H1 (cell line): ENCODE measurements around the gene PRKCD. TPM values are rescaled to one million over a fixed set of nuclear protein-coding genes. Genes with fewer than 3 reads are reported as not detected.

ENCODE experiments used
- CTCF ChIA-PET: fragments of 300-600 bp; sonication (Branson Sonifier 250); formaldehyde crosslinking; loops from one replicate; lab custom pipeline; 2021; ENCODE audit not compliant: partially characterized antibody; lab: Charles Lee
- POLR2A ChIA-PET: fragments of 300-600 bp; sonication (Branson Sonifier 250); formaldehyde crosslinking; loops from one replicate; lab custom pipeline; 2021; ENCODE audit warnings: inconsistent platforms; ENCODE audit not compliant: partially characterized antibody; lab: Charles Lee
- DNase-seq, 2 experiments: peaks; one replicate each; pipeline versions ENCODE4 v3.0.0 to v3.0.0-alpha.2; 2010 to 2022; ENCODE audit warnings: low spot score in 2 of 2, low read depth in 1 of 2, mixed read lengths in 1 of 2
- FAIRE-seq: peaks from 2 replicates; lab custom pipeline; 2011; peaks lifted over from hg19 to GRCh38; lab: Jason Lieb, UNC
- H2AFZ ChIP-seq: 2 replicates; pipeline ENCODE4 v1.8.1; 2012; ENCODE audit warnings: low read length, inconsistent platforms
- H2AK5ac ChIP-seq: 2 replicates; pipeline ENCODE4 v1.6.1; 2013; ENCODE audit warnings: low read depth, low read length
- H2BK120ac ChIP-seq: replicated peaks from 2 replicates; pipeline ENCODE3; 2013; ENCODE audit warnings: low read depth, low read length, inconsistent platforms
- H2BK12ac ChIP-seq: 2 replicates; pipeline ENCODE4 v1.6.1; 2013; ENCODE audit warnings: low read depth, low read length
- H2BK15ac ChIP-seq: 2 replicates; pipeline ENCODE4 v1.6.1; 2013; ENCODE audit warnings: low read length
- H2BK20ac ChIP-seq: 2 replicates; pipeline ENCODE4 v1.6.1; 2013; ENCODE audit warnings: low read length
- H2BK5ac ChIP-seq: 2 replicates; pipeline ENCODE4 v1.6.1; 2013; ENCODE audit warnings: low read depth, low read length
- H3K14ac ChIP-seq: 2 replicates; pipeline ENCODE4 v1.6.1; 2013; ENCODE audit warnings: inconsistent platforms; ENCODE audit not compliant: insufficient read length
- H3K18ac ChIP-seq: 2 replicates; pipeline ENCODE4 v1.6.1; 2013; ENCODE audit warnings: low read length; ENCODE audit errors: extremely low read depth
- H3K23ac ChIP-seq: 2 replicates; pipeline ENCODE4 v1.6.1; 2013; ENCODE audit warnings: inconsistent platforms; ENCODE audit not compliant: insufficient read length
- H3K23me2 ChIP-seq: 2 replicates; pipeline ENCODE4 v1.6.1; 2013; ENCODE audit warnings: low read depth, low read length
- H3K27ac ChIP-seq: 2 replicates; pipeline ENCODE4 v1.6.1; 2011; ENCODE audit warnings: low read depth, low read length, inconsistent platforms
- H3K27me3 ChIP-seq, 4 experiments: replicated peaks in 1 of 4; 1 replicate in 1 of 4; 2 replicates in 3 of 4; pipeline versions ENCODE4 v1.6.1 to v1.8.1; 2011 to 2013; ENCODE audit warnings: low read length in 3 of 4, mild to moderate bottlenecking in 3 of 4, inconsistent platforms in 2 of 4, mixed read lengths in 2 of 4, moderate library complexity in 1 of 4; ENCODE audit not compliant: control insufficient read depth in 3 of 4, insufficient read depth in 3 of 4; ENCODE audit errors: extremely low read depth in 1 of 4
- H3K36me3 ChIP-seq, 4 experiments: 2 replicates each; pipeline versions ENCODE4 v1.6.1 to v1.8.1; 2011 to 2013; ENCODE audit warnings: mild to moderate bottlenecking in 4 of 4, low read length in 3 of 4, moderate library complexity in 2 of 4, control low read depth in 1 of 4, inconsistent platforms in 1 of 4; ENCODE audit not compliant: insufficient read depth in 4 of 4, control insufficient read depth in 2 of 4
- H3K4ac ChIP-seq: replicated peaks from 2 replicates; pipeline ENCODE3; 2013; ENCODE audit warnings: low read length, low read depth, mixed read lengths, inconsistent platforms; ENCODE audit not compliant: insufficient read length
- H3K4me1 ChIP-seq, 4 experiments: replicated peaks in 1 of 4; 1 replicate in 1 of 4; 2 replicates in 3 of 4; pipeline versions ENCODE4 v1.6.1 to v1.8.1; 2011 to 2013; ENCODE audit warnings: low read length in 3 of 4, inconsistent platforms in 2 of 4, mixed read lengths in 1 of 4; ENCODE audit not compliant: insufficient read depth in 4 of 4, control insufficient read depth in 3 of 4
- H3K4me2 ChIP-seq, 2 experiments: 2 replicates each; pipeline versions ENCODE4 v1.6.1 to v1.8.1; 2011 to 2013; ENCODE audit warnings: low read depth in 2 of 2, low read length in 2 of 2, control low read depth in 1 of 2, inconsistent platforms in 1 of 2, mild to moderate bottlenecking in 1 of 2; ENCODE audit not compliant: insufficient read depth in 1 of 2
- H3K4me3 ChIP-seq, 4 experiments: fragments of 200-600, 300-600 bp in 1 of 4; sonication (generic), shearing (Covaris generic), sonication (Bioruptor Twin) in 1 of 4; 2 replicates each; pipeline versions ENCODE4 v1.5.1 to v1.8.1; 2011 to 2016; ENCODE audit warnings: low read length in 4 of 4, low read depth in 3 of 4, control low read depth in 2 of 4, inconsistent platforms in 2 of 4, mild to moderate bottlenecking in 2 of 4, mixed read lengths in 1 of 4, moderate library complexity in 1 of 4; ENCODE audit not compliant: insufficient read depth in 2 of 4; ENCODE audit errors: extremely low read depth in 1 of 4
- H3K56ac ChIP-seq: replicated peaks from 2 replicates; pipeline ENCODE3; 2013; ENCODE audit warnings: low read depth, mild to moderate bottlenecking, mixed read lengths, low read length, inconsistent platforms; ENCODE audit not compliant: insufficient read length
- H3K79me1 ChIP-seq: 2 replicates; pipeline ENCODE4 v1.6.1; 2013; ENCODE audit warnings: low read depth, low read length, control low read depth
- H3K79me2 ChIP-seq, 2 experiments: 2 replicates each; pipeline versions ENCODE4 v1.6.1 to v1.8.1; 2012 to 2013; ENCODE audit warnings: low read length in 2 of 2, mild to moderate bottlenecking in 2 of 2, inconsistent platforms in 1 of 2; ENCODE audit not compliant: insufficient read depth in 2 of 2, control insufficient read depth in 1 of 2
- H3K9ac ChIP-seq, 4 experiments: replicated peaks in 1 of 4; 1 replicate in 1 of 4; 2 replicates in 3 of 4; pipeline versions ENCODE4 v1.6.1 to v1.8.1; 2011 to 2013; ENCODE audit warnings: low read depth in 3 of 4, low read length in 3 of 4, control low read depth in 2 of 4, mild to moderate bottlenecking in 2 of 4, moderate library complexity in 2 of 4, inconsistent platforms in 1 of 4; ENCODE audit errors: extremely low read depth in 1 of 4
- H3K9me3 ChIP-seq, 2 experiments: 2 replicates each; pipeline versions ENCODE4 v1.6.1 to v1.8.1; 2012 to 2013; ENCODE audit warnings: mild to moderate bottlenecking in 2 of 2, moderate library complexity in 2 of 2, control low read depth in 1 of 2, inconsistent platforms in 1 of 2, low read depth in 1 of 2, low read length in 1 of 2, mixed read lengths in 1 of 2; ENCODE audit not compliant: insufficient read depth in 2 of 2
- H4K20me1 ChIP-seq, 2 experiments: replicated peaks in 1 of 2; 2 replicates each; pipeline versions ENCODE3 to v1.8.1; 2011 to 2013; ENCODE audit warnings: inconsistent platforms in 2 of 2, low read length in 2 of 2, mild to moderate bottlenecking in 1 of 2; ENCODE audit not compliant: insufficient read depth in 2 of 2, control insufficient read depth in 1 of 2
- H4K5ac ChIP-seq: 2 replicates; pipeline ENCODE4 v1.6.1; 2013; ENCODE audit warnings: low read length, low read depth, mixed read lengths, inconsistent platforms; ENCODE audit not compliant: insufficient read length
- H4K8ac ChIP-seq: 2 replicates; pipeline ENCODE4 v1.8.0; 2013; ENCODE audit warnings: mild to moderate bottlenecking, moderate library complexity, low read length, inconsistent platforms; ENCODE audit not compliant: insufficient read depth; ENCODE audit errors: extremely low read depth
- H4K91ac ChIP-seq: replicated peaks from 2 replicates; pipeline ENCODE3; 2013; ENCODE audit warnings: low read length, mixed read lengths, inconsistent platforms; ENCODE audit not compliant: insufficient read length
- KDM5A ChIP-seq: fragments of 200-600 bp; IDR thresholded peaks from 2 replicates; pipeline ENCODE4 v1.7.1; 2012; ENCODE audit warnings: mild to moderate bottlenecking, low read length, inconsistent platforms, mixed read lengths
- POU5F1 ChIP-seq: IDR thresholded peaks from 2 replicates; pipeline ENCODE4 v1.6.1; 2011; ENCODE audit warnings: low read depth, mild to moderate bottlenecking, low read length, moderate library complexity
- RFX5 ChIP-seq: IDR thresholded peaks from 2 replicates; pipeline ENCODE4 v1.6.1; 2011; ENCODE audit warnings: low read depth, low read length, improper control_type of control experiment, borderline replicate concordance
- TBP ChIP-seq: IDR thresholded peaks from 2 replicates; pipeline ENCODE4 v1.6.1; 2011; ENCODE audit warnings: low read depth, low read length, improper control_type of control experiment
- YY1 ChIP-seq: IDR thresholded peaks from 2 replicates; pipeline ENCODE4 v1.6.1; 2011; ENCODE audit warnings: low read depth, mild to moderate bottlenecking, low read length
- ZNF274 ChIP-seq: IDR thresholded peaks from 2 replicates; pipeline ENCODE4 v1.7.0; 2012; ENCODE audit warnings: low read length, borderline replicate concordance; ENCODE audit errors: extremely low read depth
- WGBS, 2 experiments: shearing (Covaris generic) in 1 of 2; methylation state at CpG; one replicate each; pipeline versions ENCODE4 v1.1.6 to v1.1.7; 2013 to 2015; ENCODE audit warnings: low lambda C conversion rate in 2 of 2, mixed read lengths in 2 of 2, inconsistent platforms in 1 of 2, low coverage in 1 of 2, missing lambda C conversion rate in 1 of 2; ENCODE audit not compliant: insufficient replicate concordance in 2 of 2, insufficient coverage in 1 of 2, insufficient read length in 1 of 2; ENCODE audit errors: extremely low coverage in 1 of 2, missing lambda C conversion rate in 1 of 2; 5-methylcytosine and 5-hydroxymethylcytosine counted together
- polyA plus RNA-seq, 7 experiments: library from polyadenylated mRNA; depleted of rRNA in 3 of 7; stranded (reverse) in 5 of 7; unstranded in 2 of 7; fragments of >200 nt in 5 of 7; fragments of 200-250 nt in 2 of 7; gene quantifications; 1 replicate in 5 of 7; 2 replicates in 1 of 7; 4 replicates in 1 of 7; pipeline versions ENCODE4 v1.2.1 to v1.2.3, GENCODE V29; 2011 to 2013; ENCODE audit warnings: missing spikeins in 2 of 7, mixed read lengths in 2 of 7
- total RNA-seq: library from RNA; stranded (reverse); fragmentation: NEBNext Ultra II Directional; extraction: Animal tissue kit (Norgen Biotek cat#: 25700); gene quantifications from 2 replicates; pipeline ENCODE4 v1.2.1, GENCODE V29; 2021
- TF ChIP-seq, protein P1 (sequence below): IDR thresholded peaks from 2 replicates; pipeline ENCODE4 v1.6.1; 2011; ENCODE audit warnings: low read length, improper control_type of control experiment

The PRKCD gene
- total and polyA plus RNA-seq, 2 of the 8 experiments (the other 6 are each of a cell fraction or from before 2014, with no cell fraction given), result 22.6 to 23.9 TPM

DNA sequence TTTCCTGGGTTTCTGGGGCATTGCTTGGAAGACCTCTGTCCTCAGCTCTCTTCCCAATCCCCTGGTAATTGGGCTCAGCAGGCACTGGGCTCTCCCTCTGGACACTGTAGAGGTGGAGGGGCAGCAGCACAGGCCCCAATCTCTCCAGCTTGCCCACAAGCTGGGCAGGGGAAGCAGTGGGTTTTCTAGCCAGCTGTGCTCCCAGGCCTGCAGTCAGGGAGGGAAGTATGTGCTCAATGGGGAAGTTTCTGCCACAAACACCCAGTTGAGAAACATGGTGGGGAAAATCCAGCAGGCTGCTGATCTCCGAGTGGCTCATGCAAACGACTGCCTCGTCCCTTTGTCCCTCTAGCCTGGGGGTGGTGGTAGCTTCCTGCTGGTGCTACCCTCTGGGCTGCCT is 18.0 kb upstream of the PRKCD start:
- TF ChIP-seq YY1, result no peak
- TF ChIP-seq TBP, result no peak
- no peak for TF ChIP-seq ZNF274
- no peak for TF ChIP-seq RFX5
- TF ChIP-seq, protein P1, sequence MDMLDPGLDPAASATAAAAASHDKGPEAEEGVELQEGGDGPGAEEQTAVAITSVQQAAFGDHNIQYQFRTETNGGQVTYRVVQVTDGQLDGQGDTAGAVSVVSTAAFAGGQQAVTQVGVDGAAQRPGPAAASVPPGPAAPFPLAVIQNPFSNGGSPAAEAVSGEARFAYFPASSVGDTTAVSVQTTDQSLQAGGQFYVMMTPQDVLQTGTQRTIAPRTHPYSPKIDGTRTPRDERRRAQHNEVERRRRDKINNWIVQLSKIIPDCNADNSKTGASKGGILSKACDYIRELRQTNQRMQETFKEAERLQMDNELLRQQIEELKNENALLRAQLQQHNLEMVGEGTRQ, result no peak
- no peak for TF ChIP-seq KDM5A
- no peak for TF ChIP-seq POU5F1
- TF ChIP-seq, all 59 proteins: peak for 0

More for the DNA sequence above, 18.0 kb upstream of the PRKCD start:
- Histone ChIP-seq H2BK5ac (no peak overlapping the region), H3K36me3 (no peaks in the 10 kb centered on the region; a peak in 1 of 8 replicates), H2BK20ac (no peak overlapping the region), H4K8ac (no peak overlapping the region; the same call in 1 of the 2 replicates), H3K9me3 (no peaks in the 10 kb centered on the region), H3K18ac (no peak overlapping the region), H3K27me3 (no peaks in the 10 kb centered on the region), H3K27ac (no peak overlapping the region), H3K4me2 (no peak overlapping the region), H3K23ac (no peak overlapping the region), H3K4me1 (no peaks in the 10 kb centered on the region; a peak in 1 of 7 replicates), H3K23me2 (no peaks in the 10 kb centered on the region; the same call in 1 of the 2 replicates), H2AFZ (no peak overlapping the region; the same call in 1 of the 2 replicates), H2BK12ac (no peak overlapping the region), H2BK15ac (no peak overlapping the region), H3K79me2 (no peaks in the 10 kb centered on the region), H2BK120ac (no peak overlapping the region), H3K14ac (no peak overlapping the region), H3K4ac (no peak overlapping the region), H4K5ac (no peak overlapping the region), H3K9ac (no peak overlapping the region), H4K91ac (no peak overlapping the region), H4K20me1 (peaks cover 0 to 4% of the 10 kb centered on the region in 2 experiments), H2AK5ac (no peak overlapping the region), H3K4me3 (no peak overlapping the region), H3K56ac (no peak overlapping the region), H3K79me1 (no peaks in the 10 kb centered on the region; the same call in 1 of the 2 replicates)
- 84% methylated on average over 3 of the region's 3 CpGs; no CpG with 5 or more reads in 1 of the 2 experiments for WGBS, 2 experiments
- ChIA-PET CTCF (interaction anchor here (0.6 to 2.6 kb wide), 8 partner anchors 9 to 53 kb away, joined by 3 to 21 read pairs (median 4); partner anchors contain the start of gene PRKCD), POLR2A (interaction anchor here (1.0 kb wide), 1 partner anchor 24 kb away, joined by 3 read pairs; no protein-coding TSS in a partner anchor)
- FAIRE-seq (no peak), DNase-seq (no peak)
